MM.1S (cell line): ENCODE results near the gene CENPA.

Experiments
- CTCF ChIP-seq: fragments of 300-600 bp; sonication (generic); IDR thresholded peaks from 2 replicates; pipeline ENCODE4 v1.5.1; 2016; ENCODE audit warnings: antibody characterized with exemption, low read length, mixed read lengths
- EZH2 ChIP-seq: fragments of 300-600 bp; sonication (generic); optimal IDR thresholded peaks from 2 replicates; pipeline ENCODE3; 2017; ENCODE audit warnings: low read depth, mild to moderate bottlenecking, antibody characterized with exemption, low read length, mixed read lengths

GRCh38 chr2:26772064-26773001 lies 13.5 kb upstream of the CENPA start:
- TF ChIP-seq CTCF, result no peak
- no peak for TF ChIP-seq EZH2
